Heart left ventricle (tissue), 16 donors: ENCODE measurements around the gene PARD6G. TPM values are rescaled to one million over a fixed set of nuclear protein-coding genes. Genes with fewer than 3 reads are reported as not detected.
"Not testable (repeated sequence)": the region's sequence is repeated elsewhere in the genome, so short reads cannot be mapped to it uniquely, and the experiment has no call there.

Experiments used
- ATAC-seq, 4 donors: fragments of 200-7000 bp; cut with Tn5 transposase; one replicate each; pipeline ENCODE4 v1.9.1; 2020 to 2022; ENCODE audit warnings: moderate library complexity in 4 of 4, mild to moderate bottlenecking in 3 of 4, moderate number of reproducible peaks in 1 of 4
- DNase-seq, 5 donors: peaks; one replicate each; pipeline ENCODE4 v3.0.0-alpha.2; 2020
- H3K27ac ChIP-seq, 12 donors: fragments of 200-600 bp; sonication (generic) in 4 of 12; one replicate each; pipeline versions ENCODE4 v1.5.0 to v1.8.0; 2016 to 2022; ENCODE audit warnings: mild to moderate bottlenecking in 2 of 12
- H3K27me3 ChIP-seq, 9 donors: fragments of 200-600 bp; sonication (generic) in 2 of 9; one replicate each; pipeline versions ENCODE4 v1.5.1 to v1.8.0; 2016 to 2022; ENCODE audit warnings: mild to moderate bottlenecking in 3 of 9
- H3K36me3 ChIP-seq, 9 donors: fragments of 200-600 bp; sonication (generic) in 2 of 9; one replicate each; pipeline versions ENCODE4 v1.5.0 to v1.8.0; 2018 to 2022; ENCODE audit warnings: mild to moderate bottlenecking in 2 of 9
- H3K4me1 ChIP-seq, 12 donors: fragments of 200-600 bp; sonication (generic) in 4 of 12; one replicate each; pipeline versions ENCODE4 v1.5.0 to v1.8.0; 2016 to 2022; ENCODE audit warnings: mild to moderate bottlenecking in 3 of 12
- H3K4me3 ChIP-seq, 12 donors: fragments of 200-600 bp; sonication (generic) in 4 of 12; one replicate each; pipeline versions ENCODE4 v1.5.0 to v1.8.0; 2017 to 2022; ENCODE audit warnings: mild to moderate bottlenecking in 9 of 12, moderate library complexity in 4 of 12
- H3K9me3 ChIP-seq, 12 donors: fragments of 200-600 bp; sonication (generic) in 4 of 12; one replicate each; pipeline versions ENCODE4 v1.5.0 to v1.8.0; 2016 to 2022; ENCODE audit warnings: mild to moderate bottlenecking in 1 of 12
- POLR2A ChIP-seq, 2 donors: fragments of 450-650 bp; IDR thresholded peaks; one replicate each; pipeline ENCODE4 v1.6.1; 2017; ENCODE audit warnings: antibody characterized with exemption in 2 of 2, mild to moderate bottlenecking in 2 of 2, moderate library complexity in 2 of 2
- WGBS, 4 donors: extraction: QIAGEN DNeasy Blood & Tissue Kit in 2 of 4; methylation state at CpG; one replicate each; pipeline versions ENCODE4 v1.1.5 to v1.1.7; 2013 to 2018; 5-methylcytosine and 5-hydroxymethylcytosine counted together
- intact Hi-C, 10 donors: fragments of 100-400 bp; cut with DNase I; formaldehyde crosslinking; loops; one replicate each; pipeline versions ENCODE4 v1.11.1 to v1.14.2; 2022
- polyA plus RNA-seq, 2 donors: library from polyadenylated mRNA; stranded (reverse); fragments of 200-250 nt; gene quantifications; one replicate each; pipeline ENCODE4 v1.2.3, GENCODE V29; 2013
- total RNA-seq, 9 donors: library from RNA; depleted of rRNA in 2 of 9; stranded (reverse); fragments of >200 nt in 2 of 9; fragmentation: NEBNext Ultra II Directional in 3 of 9; extraction: Animal tissue kit (Norgen Biotek cat#: 25700) in 3 of 9; gene quantifications; one replicate each; pipeline versions ENCODE4 v1.1.0 to v1.2.4, GENCODE V29; 2016 to 2023
- TF ChIP-seq, protein P1 (sequence below), 12 donors: fragments of 200-600 bp; sonication (generic) in 4 of 12; IDR thresholded peaks; one replicate each; pipeline versions ENCODE4 v1.5.0 to v1.8.0; 2018 to 2022; ENCODE audit warnings: antibody characterized with exemption in 12 of 12, mild to moderate bottlenecking in 5 of 12
- donor health status: ischemic (EF 13 %, LVEDD 7.1; RV severe dilation, severe dysfunction).
- donor health status: healthy with polysubstance abuse.
- donor health status: DM: no; HTN: yes; CAD: no.
- donor health status: DM: no; HTN: no; CAD: no.
- donor health status: ischemic (EF 25% LVEDD 6.9; RV normal size, moderate dysfunction).
- donor health status: ischemic (EF 25% LVEDD 5.7; RV mildly dilated, moderate dysfunction).
- donor health status: healthy.
- donor health status: DM: yes; HTN: yes; CAD: no.
- donor health status: ischemic (EF 35%, LVEDD 5.7; RV mildly dilated, moderate dysfunction).
- donor health status: nonischemic (EF 11% LVEDD 7.7; RV severe dilation, severe dysfunction).
- donor health status: DM: yes; HTN: yes; CAD: no.
- donor health status: PGD.
- donor health status: ischemic (EF 29% LVEDD 5.4; RV normal size, mild dysfunction).
- donor health status: nonischemic (EF 23%, LVEDD 6.1; RV moderate dilation, normal function).

The PARD6G gene
- total and polyA plus RNA-seq, 11 donors: 0.69 to 4.2 (median 2.2) TPM

DNA sequence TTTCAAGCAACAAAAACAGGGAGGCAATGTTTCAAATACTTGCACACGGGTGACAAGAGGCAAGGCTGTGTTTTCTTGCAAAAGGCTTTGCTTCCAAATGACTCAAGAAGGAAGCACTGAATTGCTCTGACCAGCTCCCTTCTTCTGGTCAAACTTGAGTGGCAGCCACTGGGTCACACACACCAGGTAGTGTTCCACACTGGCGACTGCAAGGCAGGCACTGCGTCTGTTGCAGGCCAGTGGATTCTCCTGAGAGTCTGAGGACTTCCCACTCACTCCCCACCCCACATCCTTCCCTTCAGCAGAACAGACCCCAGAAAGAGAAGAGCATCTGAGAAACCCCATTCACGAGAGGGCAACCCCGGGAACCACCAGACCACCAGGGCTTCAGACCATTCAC lies 19.8 kb downstream of the PARD6G start:
- Histone ChIP-seq H3K36me3 (no peaks in the 10 kb centered on the region), H3K9me3 (no peaks in the 10 kb centered on the region), H3K27me3 (no peaks in the 10 kb centered on the region), H3K27ac (no peak overlapping the region), H3K4me3 (no peak overlapping the region), H3K4me1 (no peaks in the 10 kb centered on the region)
- no peak for TF ChIP-seq POLR2A (IDR thresholded peaks at IDR 0.05)
- TF ChIP-seq, protein P1, sequence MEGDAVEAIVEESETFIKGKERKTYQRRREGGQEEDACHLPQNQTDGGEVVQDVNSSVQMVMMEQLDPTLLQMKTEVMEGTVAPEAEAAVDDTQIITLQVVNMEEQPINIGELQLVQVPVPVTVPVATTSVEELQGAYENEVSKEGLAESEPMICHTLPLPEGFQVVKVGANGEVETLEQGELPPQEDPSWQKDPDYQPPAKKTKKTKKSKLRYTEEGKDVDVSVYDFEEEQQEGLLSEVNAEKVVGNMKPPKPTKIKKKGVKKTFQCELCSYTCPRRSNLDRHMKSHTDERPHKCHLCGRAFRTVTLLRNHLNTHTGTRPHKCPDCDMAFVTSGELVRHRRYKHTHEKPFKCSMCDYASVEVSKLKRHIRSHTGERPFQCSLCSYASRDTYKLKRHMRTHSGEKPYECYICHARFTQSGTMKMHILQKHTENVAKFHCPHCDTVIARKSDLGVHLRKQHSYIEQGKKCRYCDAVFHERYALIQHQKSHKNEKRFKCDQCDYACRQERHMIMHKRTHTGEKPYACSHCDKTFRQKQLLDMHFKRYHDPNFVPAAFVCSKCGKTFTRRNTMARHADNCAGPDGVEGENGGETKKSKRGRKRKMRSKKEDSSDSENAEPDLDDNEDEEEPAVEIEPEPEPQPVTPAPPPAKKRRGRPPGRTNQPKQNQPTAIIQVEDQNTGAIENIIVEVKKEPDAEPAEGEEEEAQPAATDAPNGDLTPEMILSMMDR (IDR thresholded peaks at IDR 0.05): no peak
- ATAC-seq: no peak
- intact Hi-C loops: no loop called here
- WGBS, 4 donors: 89 to 97% (median 92%) methylated on average over 3 to 5 of the region's 5 CpGs
- no peak for DNase-seq

DNA sequence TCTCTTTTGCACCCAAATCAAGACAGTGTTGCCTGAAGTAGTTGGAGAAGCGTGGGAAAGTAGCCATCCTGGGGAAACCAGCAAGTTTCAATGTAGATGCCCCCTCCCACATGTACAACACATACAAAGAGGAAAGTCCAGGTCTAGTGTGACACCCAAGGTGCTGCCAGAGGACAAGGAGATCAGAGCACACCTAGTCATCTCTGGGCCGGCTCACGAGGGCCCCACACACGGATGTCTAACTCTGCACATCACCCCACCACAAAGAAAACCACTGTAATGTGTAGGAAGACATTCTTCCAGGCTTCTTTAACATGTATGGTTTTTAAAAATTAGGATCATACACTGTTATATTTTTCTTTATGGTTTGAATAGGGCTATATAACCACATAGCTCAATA lies 21.6 kb downstream of the PARD6G start:
- Histone ChIP-seq H3K9me3 (peaks cover 0 to 8% (median 0%) of the 10 kb centered on the region in 12 donors), H3K27me3 (no peaks in the 10 kb centered on the region), H3K4me1 (no peaks in the 10 kb centered on the region), H3K36me3 (no peaks in the 10 kb centered on the region), H3K27ac (no peak overlapping the region), H3K4me3 (no peak overlapping the region)
- TF ChIP-seq, protein P1 (IDR thresholded peaks at IDR 0.05): no peak
- TF ChIP-seq POLR2A (IDR thresholded peaks at IDR 0.05): no peak
- WGBS, 4 donors: 75 to 89% (median 83%) methylated on average over 4 of the region's 4 CpGs
- DNase-seq (no peak), ATAC-seq (no peak)
- intact Hi-C loops: no loop called here

DNA sequence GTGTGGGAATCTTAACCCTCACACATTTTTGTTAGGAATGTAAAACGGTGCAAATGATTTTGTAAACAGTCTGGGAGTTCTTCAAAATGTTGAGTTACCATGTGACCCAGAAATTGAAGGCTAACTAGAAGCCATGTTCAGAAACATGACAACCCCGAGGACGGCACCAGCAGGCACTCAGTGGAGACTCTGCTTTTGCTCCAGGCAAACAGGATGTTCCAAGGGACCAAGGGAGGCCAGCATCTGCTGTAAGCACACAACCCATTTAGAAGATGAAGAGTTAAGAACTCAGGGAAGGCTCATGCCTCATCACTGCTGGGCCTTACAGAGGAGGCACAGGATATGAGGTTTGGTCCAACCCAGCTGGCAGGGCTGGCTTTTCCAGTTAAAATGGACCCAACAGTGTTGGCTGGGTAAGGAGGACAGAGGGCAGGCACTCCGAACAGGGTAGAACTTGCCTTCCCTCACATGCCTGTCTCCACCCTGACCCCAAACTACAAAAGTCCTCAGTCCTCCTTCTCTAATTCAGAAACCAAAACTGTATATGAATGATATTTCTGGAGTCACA lies 23.6 kb downstream of the PARD6G start:
- intact Hi-C loops: no loop called here
- no peak for ATAC-seq
- no peak for DNase-seq
- Histone ChIP-seq H3K27me3 (no peaks in the 10 kb centered on the region), H3K9me3 (peaks cover 0 to 8% (median 0%) of the 10 kb centered on the region in 12 donors), H3K27ac (no peak overlapping the region), H3K4me1 (no peaks in the 10 kb centered on the region), H3K4me3 (no peak overlapping the region), H3K36me3 (no peaks in the 10 kb centered on the region)
- WGBS, 4 donors: 66 to 75% (median 72%) methylated on average over 4 of the region's 4 CpGs
- TF ChIP-seq, protein P1 (IDR thresholded peaks at IDR 0.05): no peak
- TF ChIP-seq POLR2A (IDR thresholded peaks at IDR 0.05): no peak

DNA sequence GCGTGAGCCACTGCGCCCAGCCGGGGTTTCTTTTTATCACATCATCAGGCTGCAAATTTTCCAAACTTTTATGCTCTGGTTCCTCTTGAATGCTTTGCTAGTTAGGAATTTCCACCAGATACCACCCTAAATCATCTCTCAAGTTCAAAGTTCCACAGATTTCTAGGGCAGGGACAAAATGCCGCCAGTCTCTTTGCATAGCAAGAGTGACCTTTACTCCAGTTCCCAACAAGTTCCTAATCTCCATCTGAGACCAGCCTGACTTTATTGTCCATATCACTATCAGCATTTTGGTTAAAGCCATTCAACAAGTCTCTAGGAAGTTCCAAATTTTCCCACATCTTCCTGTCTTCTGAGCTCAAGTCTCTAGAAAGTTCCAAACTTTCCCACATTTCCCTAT lies 27.8 kb downstream of the PARD6G start:
- WGBS, 4 donors: 94 to 98% (median 98%) methylated on average over 4 of the region's 4 CpGs
- ATAC-seq, H3K36me3 ChIP-seq, H3K27me3 ChIP-seq, intact Hi-C loops, DNase-seq, H3K27ac ChIP-seq, H3K4me3 ChIP-seq, H3K4me1 ChIP-seq: not testable (repeated sequence)
- H3K9me3 ChIP-seq: peaks cover 0 to 20% (median 0%) of the 10 kb centered on the region in 12 donors
